Measurements from ENCODE around the gene PLCH1.

PLCH1 gene

GRCh38 chr3:155329513-155330048 is 415.3 kb downstream of the PLCH1 start:
- DNase-seq (ENCODE audit: low read depth, low spot score): no peak
- Histone ChIP-seq H3K27ac (no peak overlapping the region), H3K4me3 (no peak overlapping the region), H3K9ac (ENCODE audit: insufficient read length) (no peak overlapping the region), H3K9me3 (ENCODE audit: low read depth, low read length) (no peaks in the 10 kb centered on the region), H3K36me3 (ENCODE audit: insufficient read depth, low read length) (no peaks in the 10 kb centered on the region)
- TF ChIP-seq FOXP2 (optimal IDR thresholded peaks at IDR 0.05; ENCODE audit: control extremely low read depth, extremely low read length, insufficient read depth): no peak
- TF ChIP-seq POLR2AphosphoS5 (IDR thresholded peaks at IDR 0.05; ENCODE audit: borderline replicate concordance, low read depth, low read length): no peak
- TF ChIP-seq EZH2 (IDR thresholded peaks at IDR 0.05): no peak

GRCh38 chr3:155327871-155328270 is 417.0 kb downstream of the PLCH1 start:
- no peaks in the 10 kb centered on the region for H3K36me3 ChIP-seq (ENCODE audit: insufficient read depth, low read length)
- no peaks in the 10 kb centered on the region for H3K9me3 ChIP-seq (ENCODE audit: low read depth, low read length)
- no peak for DNase-seq (ENCODE audit: low read depth, low spot score)
- no peak overlapping the region for H3K27ac ChIP-seq
- H3K4me3 ChIP-seq: no peak overlapping the region
- H3K9ac ChIP-seq (ENCODE audit: insufficient read length): no peak overlapping the region
- TF ChIP-seq FOXP2 (optimal IDR thresholded peaks at IDR 0.05; ENCODE audit: control extremely low read depth, extremely low read length, insufficient read depth) (no peak), POLR2AphosphoS5 (IDR thresholded peaks at IDR 0.05; ENCODE audit: borderline replicate concordance, low read depth, low read length) (no peak), EZH2 (IDR thresholded peaks at IDR 0.05) (no peak)

DNA sequence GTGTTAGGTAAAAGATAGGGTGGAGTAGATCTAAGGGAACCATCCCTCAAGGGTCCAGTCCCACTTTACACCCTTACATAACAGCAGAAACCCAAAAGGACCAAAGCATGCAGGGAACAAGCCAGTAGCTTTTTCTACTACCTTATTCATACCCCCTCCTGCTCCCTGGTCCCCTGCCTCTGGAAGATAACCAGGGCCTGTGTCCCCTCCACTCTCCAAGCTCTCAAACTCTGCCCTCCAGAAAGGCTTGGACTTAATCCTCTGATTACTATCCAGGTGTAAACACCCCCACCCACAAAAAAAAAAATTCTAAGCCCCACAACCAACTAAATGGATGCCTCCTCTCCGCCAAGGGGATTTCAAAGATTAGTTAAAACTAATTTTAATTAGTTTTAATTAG is 417.4 kb downstream of the PLCH1 start:
- Histone ChIP-seq H3K4me3 (no peak overlapping the region), H3K27ac (no peak overlapping the region), H3K9ac (ENCODE audit: insufficient read length) (no peak overlapping the region), H3K9me3 (ENCODE audit: low read depth, low read length) (no peaks in the 10 kb centered on the region), H3K36me3 (ENCODE audit: insufficient read depth, low read length) (no peaks in the 10 kb centered on the region)
- no peak for DNase-seq (ENCODE audit: low read depth, low spot score)
- TF ChIP-seq POLR2AphosphoS5 (IDR thresholded peaks at IDR 0.05; ENCODE audit: borderline replicate concordance, low read depth, low read length) (no peak), EZH2 (IDR thresholded peaks at IDR 0.05) (no peak), FOXP2 (optimal IDR thresholded peaks at IDR 0.05; ENCODE audit: control extremely low read depth, extremely low read length, insufficient read depth) (no peak)

DNA sequence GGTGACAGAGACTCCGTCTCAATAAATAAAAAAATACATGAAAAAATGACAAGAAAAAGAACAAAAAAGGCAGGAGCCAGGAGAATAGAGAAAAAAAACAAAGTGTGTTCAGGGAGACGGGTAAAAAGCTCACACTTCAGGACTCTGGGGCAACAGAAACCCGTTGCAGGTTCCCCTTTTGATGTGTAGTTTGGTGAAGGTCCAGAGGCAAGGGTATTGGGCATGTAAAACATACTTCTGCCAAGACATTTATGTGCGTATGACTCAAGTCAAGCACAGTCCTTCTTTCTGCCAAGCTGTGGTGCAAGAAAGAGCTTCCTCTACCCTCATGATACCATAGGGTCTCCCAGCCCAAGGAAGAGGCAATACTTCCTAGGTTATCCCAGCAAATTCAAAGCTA is 418.0 kb downstream of the PLCH1 start:
- Histone ChIP-seq H3K4me3 (no peak overlapping the region), H3K9ac (ENCODE audit: insufficient read length) (no peak overlapping the region), H3K36me3 (ENCODE audit: insufficient read depth, low read length) (no peaks in the 10 kb centered on the region), H3K27ac (no peak overlapping the region), H3K9me3 (ENCODE audit: low read depth, low read length) (no peaks in the 10 kb centered on the region)
- DNase-seq (ENCODE audit: low read depth, low spot score): no peak
- no peak for TF ChIP-seq EZH2 (IDR thresholded peaks at IDR 0.05)
- no peak for TF ChIP-seq FOXP2 (optimal IDR thresholded peaks at IDR 0.05; ENCODE audit: control extremely low read depth, extremely low read length, insufficient read depth)
- no peak for TF ChIP-seq POLR2AphosphoS5 (IDR thresholded peaks at IDR 0.05; ENCODE audit: borderline replicate concordance, low read depth, low read length)

DNA sequence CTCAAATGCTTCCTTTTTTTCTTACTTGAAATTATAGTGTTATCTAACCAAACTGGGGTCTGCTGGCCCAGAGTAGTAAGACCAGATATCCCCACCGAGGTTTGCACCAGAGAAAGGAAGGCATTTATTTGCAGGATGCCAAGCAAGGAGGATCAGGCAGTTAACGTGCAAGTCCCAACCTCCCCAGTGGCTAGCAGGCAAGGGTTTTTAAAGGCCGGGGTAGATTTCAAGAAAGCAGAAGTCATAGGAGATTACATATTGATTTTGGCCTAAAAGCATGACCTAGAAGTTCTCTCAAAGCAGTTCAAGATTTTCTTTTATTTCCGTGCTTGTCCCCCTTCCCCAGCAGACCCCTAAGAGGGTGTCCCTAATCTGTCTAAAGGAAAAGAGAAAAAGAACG is 418.6 kb downstream of the PLCH1 start:
- DNase-seq (ENCODE audit: low read depth, low spot score): no peak
- no peak overlapping the region for H3K4me3 ChIP-seq
- no peak overlapping the region for H3K9ac ChIP-seq (ENCODE audit: insufficient read length)
- H3K36me3 ChIP-seq (ENCODE audit: insufficient read depth, low read length): no peaks in the 10 kb centered on the region
- H3K27ac ChIP-seq: no peak overlapping the region
- H3K9me3 ChIP-seq (ENCODE audit: low read depth, low read length): no peaks in the 10 kb centered on the region
- TF ChIP-seq FOXP2 (optimal IDR thresholded peaks at IDR 0.05; ENCODE audit: control extremely low read depth, extremely low read length, insufficient read depth): no peak
- TF ChIP-seq POLR2AphosphoS5 (IDR thresholded peaks at IDR 0.05; ENCODE audit: borderline replicate concordance, low read depth, low read length): no peak
- no peak for TF ChIP-seq EZH2 (IDR thresholded peaks at IDR 0.05)
